Measurements from ENCODE around the gene DGLUCY.
"Not testable (repeated sequence)": the region's sequence is repeated elsewhere in the genome, so short reads cannot be mapped to it uniquely, and the experiment has no call there.

Gene DGLUCY

GRCh38 chr14:91140672-91141071 lies 26.8 kb downstream of the DGLUCY start:
- no peak for DNase-seq

DNA sequence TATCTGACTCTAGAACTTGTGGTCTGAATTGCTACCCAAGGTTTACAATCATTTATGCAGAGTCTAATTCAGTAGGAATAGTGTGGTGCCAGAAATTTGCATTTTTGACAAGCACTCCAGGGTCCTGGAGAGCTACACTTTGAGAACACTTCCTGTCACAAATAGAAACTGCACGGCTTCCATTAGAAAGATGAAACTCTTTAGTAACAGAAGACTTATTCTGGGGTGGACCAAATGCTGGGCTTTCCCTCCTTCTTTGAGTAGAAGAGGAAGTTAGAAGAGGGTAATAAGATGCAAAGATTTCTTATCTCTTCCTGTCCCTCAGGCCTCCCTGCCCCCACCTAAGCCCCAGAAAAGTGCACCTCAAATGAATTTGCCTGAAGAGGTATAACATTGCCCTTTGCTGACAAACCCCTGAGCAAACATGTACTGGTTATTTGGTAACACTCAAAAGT lies 28.4 kb downstream of the DGLUCY start:
- DNase-seq = no peak

- no peak for DNase-seq
These were observed 30.0 kb downstream of the DGLUCY start for GRCh38 chr14:91143862-91144261.

GRCh38 chr14:91144425-91145145 lies 30.7 kb downstream of the DGLUCY start:
- no peak for DNase-seq

- no peak for DNase-seq
These were observed 31.7 kb downstream of the DGLUCY start for GRCh38 chr14:91145391-91146160.

DNA sequence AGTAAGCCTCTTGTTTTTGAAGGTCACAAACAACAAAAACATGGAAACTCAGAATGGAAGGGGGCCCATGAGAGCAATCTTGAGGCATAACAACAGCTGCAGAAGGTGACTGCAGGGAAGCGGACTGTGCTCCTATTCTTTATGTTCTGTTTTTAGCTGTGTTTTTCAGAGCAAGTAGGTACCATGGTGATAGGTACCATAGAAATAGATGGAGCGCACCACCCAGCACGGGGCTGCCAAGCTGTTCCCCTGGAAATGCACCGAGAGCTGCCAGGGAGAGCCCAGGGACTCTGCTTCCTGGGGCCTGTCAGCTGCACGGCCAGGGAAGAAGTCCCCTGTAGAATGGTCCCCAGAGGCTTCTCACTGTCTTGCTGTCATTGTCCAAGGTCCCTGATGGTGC lies 32.8 kb downstream of the DGLUCY start:
- no peak for DNase-seq

DNA sequence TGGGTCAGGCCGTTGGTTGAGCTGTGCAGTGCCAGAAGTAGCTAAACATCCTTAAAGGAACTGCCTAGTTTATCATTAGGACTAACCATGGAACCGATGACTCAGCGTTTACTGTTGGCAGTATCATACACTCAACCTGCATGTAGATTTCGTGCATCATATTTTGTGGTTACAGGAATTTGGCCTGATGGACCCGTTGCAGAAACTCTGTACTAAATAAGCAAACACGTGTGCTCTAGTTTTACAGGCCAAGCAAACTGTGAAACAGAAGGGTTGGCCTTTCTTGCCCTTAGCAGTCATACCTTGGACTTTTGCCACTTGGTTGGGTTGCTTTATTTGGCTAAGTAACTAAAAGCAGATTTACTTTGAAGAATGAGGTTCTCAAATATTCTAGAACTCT lies 35.6 kb downstream of the DGLUCY start:
- DNase-seq = no peak

GRCh38 chr14:91152499-91152898 lies 38.6 kb downstream of the DGLUCY start:
- DNase-seq = no peak

GRCh38 chr14:91153360-91153759 lies 39.5 kb downstream of the DGLUCY start:
- DNase-seq = no peak

- DNase-seq = peak; percentile 42
These were observed 41.2 kb downstream of the DGLUCY start for GRCh38 chr14:91154851-91155625.

GRCh38 chr14:91155626-91156089 lies 41.8 kb downstream of the DGLUCY start:
- DNase-seq = no peak

DNA sequence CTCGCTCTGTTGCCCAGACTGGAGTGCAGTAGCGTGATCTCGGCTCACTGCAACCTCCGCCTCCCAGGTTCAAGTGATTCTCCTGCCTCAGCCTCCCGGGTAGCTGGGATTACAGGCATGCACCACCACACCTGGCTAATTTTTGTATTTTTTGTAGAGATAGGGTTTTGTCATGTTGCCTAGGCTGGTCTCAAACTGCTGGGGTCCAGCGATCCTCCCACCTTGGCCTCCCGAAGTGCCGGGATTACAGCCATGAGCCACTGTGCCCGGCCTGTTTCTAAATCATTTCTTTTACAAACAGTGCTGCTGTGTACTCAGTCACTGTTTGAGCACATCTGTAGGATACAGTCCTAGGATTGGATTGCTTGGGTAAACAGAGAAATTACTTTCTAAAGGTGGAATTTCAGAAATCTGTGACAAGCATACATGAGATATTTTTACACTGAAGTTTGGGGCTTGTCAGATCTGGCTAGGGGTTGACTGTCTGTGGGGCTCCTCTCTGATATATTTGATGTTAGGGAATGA lies 42.3 kb downstream of the DGLUCY start:
- not testable (repeated sequence) for DNase-seq

GRCh38 chr14:91156877-91157276 lies 43.0 kb downstream of the DGLUCY start:
- DNase-seq = not testable (repeated sequence)

DNA sequence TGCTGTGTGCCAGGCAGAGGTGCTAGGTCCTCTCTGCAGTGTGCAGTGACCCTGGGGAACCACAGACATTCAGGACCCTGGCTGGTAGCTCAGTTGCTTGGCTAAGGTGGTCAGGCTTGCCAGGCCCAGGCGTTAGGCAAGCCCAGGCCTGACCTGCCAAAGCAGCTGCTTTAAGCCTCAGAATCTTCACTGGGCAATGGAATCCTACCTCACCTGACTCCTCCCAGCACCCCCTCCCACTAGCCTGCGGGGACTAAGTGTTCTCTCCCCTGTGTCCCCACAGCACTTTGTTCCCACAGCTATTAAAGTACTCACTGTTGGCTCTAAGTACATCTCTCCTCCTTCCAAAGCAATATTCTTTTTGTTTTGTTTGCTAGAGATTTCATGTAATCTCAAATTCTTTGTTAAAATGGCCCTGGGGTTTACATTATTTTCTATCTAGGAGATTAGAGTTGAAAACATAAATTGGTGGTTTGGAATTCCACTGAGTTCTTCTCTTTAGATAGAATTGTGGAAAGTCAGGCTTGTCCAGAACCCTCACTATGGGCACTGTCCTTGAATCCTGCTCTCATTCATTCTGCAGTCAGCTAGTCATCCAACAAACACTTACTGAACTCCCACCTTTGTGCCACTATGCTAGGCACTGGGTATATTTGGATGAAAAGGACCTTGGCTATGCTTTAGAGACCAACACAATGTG lies 44.4 kb downstream of the DGLUCY start:
- DNase-seq = no peak

- no peak for DNase-seq
These were observed 45.3 kb downstream of the DGLUCY start for GRCh38 chr14:91159182-91159581.

- DNase-seq = no peak
These were observed 46.0 kb downstream of the DGLUCY start for GRCh38 chr14:91159906-91160305.

- DNase-seq = no peak
These were observed 49.4 kb downstream of the DGLUCY start for GRCh38 chr14:91163316-91163715.

- no peak for DNase-seq
These were observed 50.8 kb downstream of the DGLUCY start for GRCh38 chr14:91164676-91165075.

GRCh38 chr14:91167380-91167770 lies 53.5 kb downstream of the DGLUCY start:
- no peak for DNase-seq

DNA sequence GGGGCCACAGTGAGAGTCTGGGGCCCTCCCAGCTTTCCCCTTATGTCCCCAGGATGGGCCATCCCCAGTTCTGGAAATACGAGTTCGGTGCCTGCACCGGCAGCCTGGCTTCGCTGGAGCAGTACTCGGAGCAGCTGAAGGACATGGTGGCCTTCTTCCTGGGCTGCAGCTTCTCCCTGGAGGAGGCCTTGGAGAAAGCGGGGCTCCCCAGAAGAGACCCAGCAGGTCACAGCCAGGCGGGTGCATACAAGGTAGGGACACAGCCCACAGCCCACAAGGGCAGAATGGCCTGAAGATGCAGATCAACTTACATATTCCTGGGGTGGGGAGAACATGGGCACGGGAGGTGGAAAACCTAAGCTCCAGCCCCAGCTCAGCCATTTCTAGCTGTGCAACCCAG lies 56.1 kb downstream of the DGLUCY start:
- no peak for DNase-seq

- DNase-seq = no peak
These were observed 56.7 kb downstream of the DGLUCY start for GRCh38 chr14:91170504-91171121.

DNA sequence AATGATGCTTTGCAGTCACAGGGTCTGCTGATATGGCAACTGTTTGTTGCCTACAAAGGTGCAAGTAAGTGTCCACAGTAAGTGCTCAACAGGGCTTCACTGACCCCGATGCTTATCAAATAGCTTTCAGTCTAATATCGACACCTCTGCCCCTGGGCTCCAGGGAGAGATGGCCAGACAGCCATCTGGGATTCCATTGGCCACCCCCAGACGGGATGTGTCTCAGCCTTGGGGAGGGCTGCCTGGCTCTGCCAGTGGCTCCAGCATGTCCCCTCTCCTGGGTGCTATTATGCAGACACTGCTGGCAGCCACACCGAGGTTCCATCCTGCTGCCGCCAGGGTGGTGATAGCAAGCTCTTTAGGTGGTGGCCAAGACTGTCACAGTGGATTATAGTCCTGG lies 57.4 kb downstream of the DGLUCY start:
- DNase-seq = no peak
